Ishikawa (cell line): ENCODE measurements around the gene FAM83F.

Experiments used
- CEBPB ChIP-seq: IDR thresholded peaks from 2 replicates; pipeline ENCODE4 v1.6.1; 2012
- CREB1 ChIP-seq: IDR thresholded peaks from 2 replicates; pipeline ENCODE4 v1.6.1; 2012; ENCODE audit warnings: low read depth
- EGR1 ChIP-seq: IDR thresholded peaks from 2 replicates; pipeline ENCODE4 v1.6.1; 2012
- EP300 ChIP-seq: IDR thresholded peaks from 2 replicates; pipeline ENCODE4 v1.6.1; 2012; ENCODE audit warnings: borderline replicate concordance
- FOXM1 ChIP-seq: IDR thresholded peaks from 2 replicates; pipeline ENCODE4 v1.6.1; 2012; ENCODE audit warnings: low read depth, borderline replicate concordance
- NFIC ChIP-seq: IDR thresholded peaks from 2 replicates; pipeline ENCODE4 v1.6.1; 2012
- RAD21 ChIP-seq: IDR thresholded peaks from 2 replicates; pipeline ENCODE4 v1.6.1; 2012; ENCODE audit warnings: low read depth
- REST ChIP-seq: IDR thresholded peaks from 2 replicates; pipeline ENCODE4 v1.6.1; 2012; ENCODE audit warnings: low read depth, mild to moderate bottlenecking
- TAF1 ChIP-seq: IDR thresholded peaks from 2 replicates; pipeline ENCODE4 v1.6.1; 2012; ENCODE audit warnings: low read depth, mild to moderate bottlenecking
- TCF12 ChIP-seq: IDR thresholded peaks from 2 replicates; pipeline ENCODE4 v1.6.1; 2012; ENCODE audit warnings: low read depth
- TEAD4 ChIP-seq: IDR thresholded peaks from 2 replicates; pipeline ENCODE4 v1.6.1; 2012
- YY1 ChIP-seq: IDR thresholded peaks from 2 replicates; pipeline ENCODE4 v1.6.1; 2012; ENCODE audit warnings: low read depth
- ZBTB7A ChIP-seq: IDR thresholded peaks from 2 replicates; pipeline ENCODE4 v1.6.1; 2012; ENCODE audit warnings: low read depth
- TF ChIP-seq, protein P1 (sequence below): IDR thresholded peaks from 2 replicates; pipeline ENCODE4 v1.6.1; 2012
- TF ChIP-seq, protein P2 (sequence below): IDR thresholded peaks from 2 replicates; pipeline ENCODE4 v1.6.1; 2012

Gene FAM83F

DNA sequence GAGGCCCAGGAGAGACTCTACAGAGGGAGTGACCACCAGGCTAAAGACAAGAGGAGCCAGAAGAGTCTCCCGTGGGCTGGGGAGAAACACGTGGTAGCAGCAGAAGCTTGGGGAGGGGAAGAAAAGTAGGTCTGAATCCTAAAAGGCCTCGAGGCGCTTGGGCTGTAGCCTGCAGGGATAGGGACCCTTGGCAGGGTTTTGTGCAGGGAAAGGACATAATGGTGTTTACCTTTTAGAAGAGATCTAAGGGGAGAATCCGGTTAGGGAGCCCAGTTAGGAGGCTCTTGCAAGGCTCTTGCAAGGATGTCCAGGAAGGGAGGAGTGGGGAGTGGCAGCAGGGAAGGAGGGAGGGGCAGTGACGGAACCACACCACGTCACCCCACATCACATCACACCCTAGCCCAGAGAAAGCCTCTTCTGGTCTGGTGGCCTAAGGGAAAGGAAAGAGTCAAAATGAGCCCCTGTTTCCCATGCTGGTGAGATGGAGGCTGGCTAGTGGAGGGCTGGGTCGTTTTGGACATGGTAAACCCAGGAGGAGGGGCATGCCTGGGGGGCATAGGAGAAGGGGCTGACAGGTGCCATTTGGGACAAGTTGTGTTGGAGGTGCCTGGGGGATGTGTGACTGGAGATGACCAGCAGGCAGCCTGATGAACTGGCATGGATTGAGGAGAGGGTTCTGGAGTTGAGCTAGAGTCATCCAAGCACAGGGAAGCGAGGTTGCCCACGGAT is 6.2 kb upstream of the FAM83F start:
- TF ChIP-seq ZBTB7A (no peak), NFIC (no peak), FOXM1 (no peak), RAD21 (no peak), TEAD4 (no peak), REST (no peak), CREB1 (no peak), TCF12 (no peak), YY1 (no peak), EGR1 (no peak), TAF1 (no peak), EP300 (no peak), CEBPB (no peak)
- TF ChIP-seq, protein P1, sequence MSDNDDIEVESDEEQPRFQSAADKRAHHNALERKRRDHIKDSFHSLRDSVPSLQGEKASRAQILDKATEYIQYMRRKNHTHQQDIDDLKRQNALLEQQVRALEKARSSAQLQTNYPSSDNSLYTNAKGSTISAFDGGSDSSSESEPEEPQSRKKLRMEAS: no peak
- TF ChIP-seq, protein P2, sequence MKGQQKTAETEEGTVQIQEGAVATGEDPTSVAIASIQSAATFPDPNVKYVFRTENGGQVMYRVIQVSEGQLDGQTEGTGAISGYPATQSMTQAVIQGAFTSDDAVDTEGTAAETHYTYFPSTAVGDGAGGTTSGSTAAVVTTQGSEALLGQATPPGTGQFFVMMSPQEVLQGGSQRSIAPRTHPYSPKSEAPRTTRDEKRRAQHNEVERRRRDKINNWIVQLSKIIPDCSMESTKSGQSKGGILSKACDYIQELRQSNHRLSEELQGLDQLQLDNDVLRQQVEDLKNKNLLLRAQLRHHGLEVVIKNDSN: no peak

- TF ChIP-seq TEAD4 (no peak), FOXM1 (no peak), YY1 (no peak), CEBPB (no peak), RAD21 (no peak), TCF12 (no peak), CREB1 (no peak), REST (no peak), EGR1 (no peak), ZBTB7A (no peak), TAF1 (no peak), NFIC (no peak), EP300 (no peak)
- TF ChIP-seq, protein P1: no peak
- TF ChIP-seq, protein P2: no peak
Measured at GRCh38 chr22:39989633-39990032, 5.1 kb upstream of the FAM83F start.

DNA sequence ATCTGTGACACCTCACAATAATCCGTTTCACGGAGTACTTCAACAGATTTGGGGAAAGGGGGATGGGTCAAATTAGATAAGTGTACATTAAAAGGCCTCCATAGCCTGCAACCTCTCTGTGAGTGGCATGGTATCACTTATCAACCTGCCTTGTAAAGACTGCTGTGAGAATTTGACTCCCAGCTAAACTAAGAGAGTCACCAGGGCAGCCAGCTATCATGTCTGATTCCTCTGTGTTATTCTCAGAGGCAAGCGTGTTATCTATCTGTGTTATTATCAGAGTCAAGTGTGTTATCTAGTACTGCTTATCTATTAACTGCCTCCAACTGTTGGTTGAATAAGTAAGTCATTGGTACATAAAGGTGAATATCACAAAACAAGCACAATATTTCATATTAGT is 4.1 kb upstream of the FAM83F start:
- TF ChIP-seq TCF12 (no peak), TEAD4 (no peak), CREB1 (no peak), TAF1 (no peak), FOXM1 (no peak), CEBPB (no peak), EGR1 (no peak), EP300 (no peak), RAD21 (no peak), NFIC (no peak), REST (no peak), ZBTB7A (no peak), YY1 (no peak)
- TF ChIP-seq, protein P2: no peak
- TF ChIP-seq, protein P1: no peak
